CD4-positive, alpha-beta T cell treated with Interleukin-4 for 1 hour (primary cell): Measurements from ENCODE around the gene PHACTR1.

ENCODE experiments used
- DNase-seq, 2 donors: peaks; one replicate each; pipeline ENCODE4 v3.0.0-alpha.2; 2020 to 2022

Gene PHACTR1

GRCh38 chr6:13005994-13006393, 289.4 kb downstream of the PHACTR1 start:
- DNase-seq = no peak

DNA sequence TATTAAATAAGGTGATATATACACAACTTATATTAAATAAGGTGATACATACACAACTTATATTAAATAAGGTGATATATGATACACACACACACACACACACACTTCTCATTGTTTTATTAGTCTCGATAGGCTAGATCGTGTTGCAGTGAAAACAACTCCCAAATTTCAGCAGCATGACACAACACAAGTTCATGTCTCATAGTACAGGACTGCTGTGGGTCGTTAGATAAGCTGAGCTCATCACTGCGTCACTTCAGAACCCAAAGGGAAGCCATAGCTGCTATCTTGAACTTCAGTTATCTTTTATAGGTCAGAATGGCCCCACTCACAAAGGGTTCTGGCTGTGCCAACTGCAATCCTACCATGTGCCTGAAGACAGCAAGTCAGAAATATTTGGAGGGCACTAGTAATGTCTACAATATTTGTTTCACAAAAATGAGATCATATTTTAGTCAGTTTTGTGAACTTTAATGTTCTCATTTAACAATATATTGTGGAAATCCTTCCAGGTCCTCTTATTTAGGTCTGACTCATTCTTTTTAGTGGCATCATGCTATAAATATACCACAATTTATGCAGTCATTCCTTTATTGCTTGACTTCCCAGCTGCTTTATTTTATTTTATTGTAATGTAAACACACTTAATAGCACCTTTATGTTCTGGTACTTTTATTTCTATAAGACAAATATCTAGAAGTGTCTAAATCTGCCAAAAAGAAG, 290.2 kb downstream of the PHACTR1 start:
- no peak for DNase-seq

DNA sequence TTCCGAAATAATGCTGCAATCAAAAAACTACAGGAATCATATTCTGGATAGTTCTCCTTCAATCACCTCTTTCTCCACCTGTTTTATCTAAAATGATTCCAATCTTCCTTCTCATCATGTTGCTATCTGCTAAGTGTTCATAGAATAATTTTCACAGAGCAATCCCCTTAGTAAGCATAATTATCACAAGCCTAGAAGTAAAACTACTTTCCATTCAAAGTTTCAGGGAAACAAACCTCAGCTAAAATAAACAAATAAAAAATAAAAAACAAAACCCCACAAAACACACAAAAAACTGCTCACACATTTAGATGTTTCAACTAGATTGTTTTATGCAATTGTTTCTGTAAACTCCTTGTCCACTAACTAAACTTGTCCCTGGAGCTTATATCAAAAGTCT, 291.2 kb downstream of the PHACTR1 start:
- no peak for DNase-seq

DNA sequence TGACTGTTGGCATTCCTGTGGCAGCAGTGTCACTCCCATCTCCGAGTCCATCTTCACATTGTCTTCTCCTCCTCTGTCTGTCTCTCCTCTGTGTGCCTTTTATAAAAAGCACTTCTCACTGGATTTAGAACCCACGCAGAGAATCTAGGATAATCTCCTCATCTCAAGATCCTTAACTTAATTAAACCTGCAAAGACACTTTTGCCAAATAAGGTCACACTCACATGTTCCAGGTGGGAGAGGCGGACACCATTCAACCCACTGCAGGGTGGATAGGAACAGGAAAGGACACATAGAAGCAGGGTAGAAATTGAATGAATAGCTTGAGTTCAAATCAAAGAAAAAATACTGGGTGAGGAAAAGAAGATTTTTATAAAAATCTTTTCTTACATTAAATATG, 292.5 kb downstream of the PHACTR1 start:
- DNase-seq = no peak

- DNase-seq = no peak
Measured at GRCh38 chr6:13009461-13009860, 292.9 kb downstream of the PHACTR1 start.

DNA sequence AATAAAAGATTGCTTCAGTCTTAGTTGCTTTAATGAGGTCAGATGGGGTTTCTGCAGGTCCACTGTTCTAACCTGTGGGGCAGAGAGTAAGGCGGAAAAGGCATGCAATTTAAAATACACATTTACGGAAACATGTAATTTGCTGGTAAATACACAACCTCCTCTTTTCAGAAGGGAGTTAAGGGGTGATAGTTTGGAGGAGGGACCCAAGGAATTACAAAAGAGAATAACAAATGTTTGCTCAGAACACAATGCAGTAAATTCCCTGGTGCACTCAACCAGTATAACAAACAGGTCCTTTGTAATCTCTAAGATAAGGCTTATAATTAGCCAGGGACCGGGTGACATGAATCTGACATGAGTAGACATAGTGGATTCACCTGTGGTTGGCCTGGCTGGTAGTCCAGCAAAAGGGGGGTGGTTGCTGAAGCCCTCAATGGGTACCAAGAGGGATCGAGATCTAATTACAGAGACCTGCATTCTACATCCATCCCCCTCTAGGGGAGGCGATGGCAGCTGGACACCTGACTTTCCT, 295.1 kb downstream of the PHACTR1 start:
- no peak for DNase-seq

DNA sequence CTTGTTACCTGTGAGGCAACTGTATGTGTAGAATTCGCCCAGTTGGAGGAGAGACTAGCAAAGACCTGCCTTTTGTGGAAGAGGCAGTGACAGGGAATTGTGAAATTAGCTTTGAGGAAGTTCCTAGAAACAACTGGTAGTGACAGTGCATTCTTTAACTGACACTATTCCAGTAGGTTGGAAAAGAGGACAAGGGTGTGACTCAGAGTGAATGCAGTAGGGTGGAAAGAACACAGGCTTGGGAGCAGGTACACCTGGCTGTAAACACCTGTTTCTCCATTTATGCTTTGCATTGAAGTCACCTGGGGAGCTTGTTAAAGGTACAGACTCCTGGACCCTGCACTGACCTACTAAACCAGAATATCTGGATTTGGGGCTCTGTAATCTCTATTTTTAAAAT, 295.7 kb downstream of the PHACTR1 start:
- DNase-seq = no peak

DNA sequence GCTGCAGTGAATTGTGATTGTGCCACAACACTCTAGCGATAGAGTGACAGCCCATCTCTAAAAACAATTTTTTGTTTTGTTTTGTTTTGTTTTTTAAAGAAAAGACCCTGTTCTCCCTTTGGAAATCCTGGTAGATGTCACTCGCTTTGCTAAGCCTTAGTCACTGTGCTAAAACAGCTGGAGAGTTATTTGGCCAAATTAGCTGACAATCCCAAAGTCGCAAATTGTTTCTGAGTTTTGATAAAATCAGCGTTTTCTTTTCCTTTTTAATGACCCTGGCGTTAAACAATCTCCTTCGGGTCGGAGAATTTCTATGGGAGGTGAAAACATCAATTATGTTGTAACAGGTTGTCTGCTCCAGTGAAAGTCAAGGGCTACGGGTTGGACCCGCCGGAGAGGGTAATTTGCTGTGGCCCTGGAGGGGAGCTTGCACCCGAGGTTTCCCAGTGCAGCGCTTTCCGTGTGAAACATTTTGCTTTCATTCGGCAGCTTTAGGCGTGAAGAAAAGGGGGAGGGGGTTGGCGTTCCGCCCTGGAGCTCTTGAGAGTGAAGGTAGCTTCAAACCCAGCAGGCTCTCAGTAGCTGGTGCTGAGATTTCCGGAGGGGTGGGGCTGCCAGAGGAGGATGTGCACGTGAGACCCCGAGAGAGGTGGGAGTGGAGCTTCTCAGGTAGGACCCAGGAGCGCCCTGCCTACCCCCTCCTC, 296.6 kb downstream of the PHACTR1 start:
- DNase-seq = no peak

- DNase-seq = no peak
Measured at GRCh38 chr6:13013681-13014503, 297.3 kb downstream of the PHACTR1 start.

GRCh38 chr6:13014504-13015378, 298.2 kb downstream of the PHACTR1 start:
- DNase-seq = no peak

- no peak for DNase-seq
Measured at GRCh38 chr6:13015379-13015681, 298.8 kb downstream of the PHACTR1 start.

- no peak for DNase-seq
Measured at GRCh38 chr6:13024616-13025015, 308.0 kb downstream of the PHACTR1 start.

DNA sequence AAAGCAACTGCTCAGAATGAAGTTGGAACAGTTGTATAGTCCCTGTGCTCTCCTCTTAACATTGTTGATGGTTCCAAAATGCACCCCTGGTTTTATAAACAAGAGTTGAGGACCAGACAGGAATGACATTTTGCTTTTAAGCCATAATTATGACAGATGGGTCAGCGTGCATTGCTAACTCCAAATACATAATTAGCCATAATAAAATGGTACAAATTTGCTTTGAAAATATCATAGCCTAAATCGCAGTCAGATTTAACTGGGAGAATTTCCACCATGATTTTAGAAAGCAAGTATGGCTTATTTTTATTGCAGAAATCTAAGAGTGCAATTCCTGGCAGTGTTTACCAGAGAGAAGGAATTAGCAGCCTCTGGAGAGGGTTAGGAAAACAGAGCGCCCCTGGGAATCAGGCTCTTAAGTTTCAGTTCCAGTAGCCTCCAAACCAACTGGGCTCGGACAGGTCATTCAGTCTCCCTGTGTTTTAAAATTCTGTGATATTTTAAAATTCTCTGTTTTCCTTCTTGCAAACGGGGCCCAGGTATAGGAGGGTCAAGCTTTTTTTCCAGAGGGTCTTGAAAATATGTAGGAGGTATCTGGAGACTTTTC, 309.4 kb downstream of the PHACTR1 start:
- no peak for DNase-seq

GRCh38 chr6:13026557-13026956, 310.0 kb downstream of the PHACTR1 start:
- DNase-seq = no peak

DNA sequence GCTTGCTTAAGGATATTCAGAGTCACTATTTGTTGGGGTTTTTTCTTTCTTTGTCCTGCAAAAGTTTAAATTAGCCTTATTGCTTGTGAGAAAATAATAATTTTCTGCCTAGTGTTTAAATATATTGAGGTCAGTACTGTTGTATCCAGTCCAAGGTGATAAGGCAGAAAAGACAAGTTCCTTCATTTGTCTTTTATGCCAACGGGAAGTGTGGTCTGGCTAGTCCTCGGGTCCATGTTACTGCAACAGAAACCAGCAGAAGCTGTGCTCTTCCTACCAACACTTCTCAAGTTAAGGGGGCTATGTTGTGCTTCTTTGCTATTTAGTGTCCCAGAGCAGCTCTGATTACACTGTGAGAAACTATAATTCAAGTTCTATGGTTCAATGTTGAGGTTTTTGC, 310.6 kb downstream of the PHACTR1 start:
- no peak for DNase-seq

DNA sequence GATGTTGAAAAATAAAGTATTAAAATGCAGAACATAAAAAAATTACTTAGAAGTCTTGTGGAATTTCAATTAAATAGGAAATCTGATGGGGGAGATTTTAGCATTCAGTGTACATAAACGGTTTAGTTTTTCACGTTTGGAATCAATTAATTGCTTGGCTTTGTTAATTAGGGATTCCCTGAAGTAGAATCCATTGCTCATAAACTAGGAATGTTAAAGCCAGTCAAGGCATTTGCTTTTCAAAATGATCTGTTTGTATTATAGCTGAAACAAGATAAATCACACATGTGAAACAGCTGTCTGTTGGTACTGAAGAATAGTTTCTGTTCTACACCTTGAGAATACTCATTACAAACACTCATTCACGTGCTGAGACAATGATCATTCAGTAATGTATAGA, 313.8 kb downstream of the PHACTR1 start:
- no peak for DNase-seq

GRCh38 chr6:13032566-13032965, 316.0 kb downstream of the PHACTR1 start:
- DNase-seq = no peak

GRCh38 chr6:13033145-13033544, 316.6 kb downstream of the PHACTR1 start:
- no peak for DNase-seq

GRCh38 chr6:13034316-13034715, 317.7 kb downstream of the PHACTR1 start:
- DNase-seq = no peak

- no peak for DNase-seq
Measured at GRCh38 chr6:13035606-13036005, 319.0 kb downstream of the PHACTR1 start.

DNA sequence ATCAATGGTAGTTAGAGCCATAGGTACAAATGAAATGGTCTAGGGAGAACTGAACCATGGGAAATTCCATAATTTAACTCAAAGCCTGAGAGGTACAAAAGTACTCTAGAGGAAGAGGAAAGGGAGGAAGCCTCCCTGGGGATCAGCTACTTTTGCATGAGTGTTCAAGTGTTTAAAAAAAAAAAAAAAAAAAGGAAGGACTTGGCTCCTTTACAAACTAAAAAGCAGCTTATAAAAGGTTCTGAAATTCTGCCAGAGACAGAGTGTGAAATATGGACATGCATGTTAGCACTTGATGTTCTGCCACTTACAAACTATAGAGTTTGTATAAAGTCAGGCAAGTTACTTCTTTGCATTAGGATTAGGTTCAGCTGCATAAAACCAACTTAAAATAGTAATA, 321.7 kb downstream of the PHACTR1 start:
- DNase-seq = no peak

DNA sequence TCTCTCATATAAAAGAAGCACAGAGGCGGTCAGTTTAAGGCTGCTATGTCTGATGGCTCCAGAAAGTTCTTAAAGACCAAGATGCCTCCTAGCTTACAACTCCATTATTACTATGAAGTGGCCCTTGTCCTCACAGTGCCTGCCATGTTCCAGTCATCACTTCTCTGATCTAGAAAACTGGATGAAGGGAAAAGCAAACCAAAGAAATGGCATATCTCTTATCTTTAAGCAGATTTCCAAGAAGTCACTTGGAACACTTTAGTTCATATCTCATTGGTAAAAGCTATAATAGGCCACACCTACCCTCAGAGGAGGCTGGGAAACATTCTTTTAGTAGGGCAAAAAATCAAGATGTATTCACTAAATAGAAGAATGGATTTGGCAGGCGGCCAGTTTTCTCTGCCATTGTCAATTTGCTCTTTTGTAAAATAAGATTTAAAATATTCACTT, 322.2 kb downstream of the PHACTR1 start:
- no peak for DNase-seq
